C4-2B (cell line): ENCODE measurements around the gene IYD.

Experiments used
- CTCF ChIP-seq: fragments of 450-650 bp; conservative IDR thresholded peaks from 2 replicates; pipeline ENCODE4 v1.5.1; 2017; ENCODE audit warnings: mild to moderate bottlenecking
- ZFX ChIP-seq: fragments of 450-650 bp; IDR thresholded peaks from 2 replicates; pipeline ENCODE4 v1.6.1; 2017

DNA sequence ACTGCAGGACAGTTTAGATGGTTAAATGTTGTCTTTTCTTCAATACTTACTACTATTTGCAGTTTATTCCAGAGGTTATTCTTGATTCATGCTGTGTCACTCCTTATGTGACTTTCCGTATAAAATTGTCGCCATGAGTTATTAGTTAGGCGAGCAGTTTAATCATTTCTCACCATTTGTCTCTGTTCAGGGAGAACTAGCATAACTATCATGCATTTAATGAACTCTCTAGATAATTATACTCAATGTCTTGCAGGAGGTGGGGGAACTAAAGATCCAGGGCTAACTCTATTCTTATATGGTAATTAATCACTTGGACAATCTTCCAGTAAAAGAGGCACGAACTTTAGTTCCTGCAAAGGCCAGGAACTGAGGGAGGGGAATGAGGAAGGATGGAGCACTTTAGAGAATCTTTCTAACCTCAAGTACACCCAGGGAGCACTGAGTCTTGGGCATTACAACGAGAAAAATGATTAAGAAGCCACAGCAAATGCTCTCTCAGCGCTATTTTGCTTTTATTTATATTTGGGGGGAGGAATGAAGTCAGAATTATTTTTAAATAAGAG lies 58.3 kb downstream of the IYD start:
- TF ChIP-seq CTCF (no peak), ZFX (no peak)
